ENCODE measurements around the gene PPP1R14C. TPM values are rescaled to one million over a fixed set of nuclear protein-coding genes. Genes with fewer than 3 reads are reported as not detected.

The PPP1R14C gene
- 0.13 TPM for total RNA-seq (2013)
- polyA plus RNA-seq (under 1 TPM in 1 of 3 donors, not detected in 2; 0.11 TPM), polyA minus RNA-seq (not detected in 2 replicates), total RNA-seq (0.17 to 3.0 (median 1.2) reads per million in 11 experiments)

GRCh38 chr6:150142670-150143515, at the start of gene PPP1R14C:
Gene PPP1R14C, plus strand, starts transcription at chr6:150143044. Its CDS starts 149 bp downstream, at chr6:150143193.
- H3K36me3 ChIP-seq (replicated peaks in 1 of 2; ENCODE audit: control insufficient read depth in 1 of 2, insufficient read depth in 2 of 2, low read length in 2 of 2): no peaks in the 10 kb centered on the region
- peaks cover 49 to 57% of the 10 kb centered on the region in 2 donors for H3K4me1 ChIP-seq (ENCODE audit: control insufficient read depth in 1 of 2, insufficient read depth in 2 of 2, low read length in 2 of 2)
- TF ChIP-seq CTCF (IDR thresholded peaks at IDR 0.05): no peak
- H3K4me2 ChIP-seq (replicated peaks; ENCODE audit: extremely low read depth, low read length, poor library complexity, severe bottlenecking): peak within 1 kb of the TSS; percentile 84
- Mint-ChIP-seq H3K4me3 (peak within 1 kb of the TSS; percentile 74 to 89), H3K36me3 (peaks cover 0 to 6% of the 10 kb centered on the region in 2 donors), H3K27ac (peak within 1 kb of the TSS in 1 of 7 donors; percentile 21), H3K4me1 (peaks cover 43% of the 10 kb centered on the region), H3K9me3 (peaks cover 7 to 19% (median 17%) of the 10 kb centered on the region in 7 donors), H3K27me3 (ENCODE audit: low read depth in 3 of 3) (peaks cover 40 to 66% (median 49%) of the 10 kb centered on the region in 3 donors)
- peak within 1 kb of the TSS; percentile 29 to 73 (median 35) for H3K4me3 ChIP-seq (replicated peaks in 1 of 3; ENCODE audit: low read depth in 2 of 3, low read length in 3 of 3)
- intact Hi-C loops (cut with micrococcal nuclease): no loop called here
- H3K9ac ChIP-seq (ENCODE audit: insufficient read depth, low read length, poor library complexity, severe bottlenecking): peak within 1 kb of the TSS; percentile 27
- peaks cover 8 to 24% of the 10 kb centered on the region in 2 donors for H3K9me3 ChIP-seq (replicated peaks in 1 of 2; ENCODE audit: control insufficient read depth in 1 of 2, insufficient read depth in 1 of 2, low read length in 2 of 2)
- H4K20me1 ChIP-seq (ENCODE audit: insufficient read depth, low read length): no peaks in the 10 kb centered on the region
- H3K27me3 ChIP-seq (ENCODE audit: control insufficient read depth in 2 of 2, insufficient read depth in 2 of 2, low read length in 2 of 2): peaks cover 35 to 55% of the 10 kb centered on the region in 2 donors
- no peak within 1 kb of the TSS for H3K27ac ChIP-seq (ENCODE audit: low read depth in 1 of 2, low read length in 2 of 2)
- under 1% methylated on average over 96 of the region's 103 CpGs for WGBS (ENCODE audit: insufficient coverage)
- H2AFZ ChIP-seq (ENCODE audit: insufficient read depth, low read depth, low read length, poor library complexity, severe bottlenecking): peak within 1 kb of the TSS; percentile 68
- H3K79me2 ChIP-seq (ENCODE audit: insufficient read depth, low read length): no peaks in the 10 kb centered on the region
- DNase-seq: no peak

- Mint-ChIP-seq H3K36me3 (no peaks in the 10 kb centered on the region), H3K4me1 (no peaks in the 10 kb centered on the region), H3K4me3 (no peak overlapping the region), H3K27me3 (ENCODE audit: low read depth in 3 of 3) (peaks cover 9 to 12% (median 12%) of the 10 kb centered on the region in 3 donors), H3K27ac (peak overlapping the region in 1 of 7 donors; percentile 67), H3K9me3 (no peaks in the 10 kb centered on the region)
- Histone ChIP-seq H4K20me1 (ENCODE audit: insufficient read depth, low read length) (no peaks in the 10 kb centered on the region), H3K27ac (ENCODE audit: low read depth in 1 of 2, low read length in 2 of 2) (no peak overlapping the region), H3K9ac (ENCODE audit: insufficient read depth, low read length, poor library complexity, severe bottlenecking) (no peak overlapping the region), H3K4me1 (ENCODE audit: control insufficient read depth in 1 of 2, insufficient read depth in 2 of 2, low read length in 2 of 2) (no peaks in the 10 kb centered on the region), H3K27me3 (ENCODE audit: control insufficient read depth in 2 of 2, insufficient read depth in 2 of 2, low read length in 2 of 2) (no peaks in the 10 kb centered on the region), H3K79me2 (ENCODE audit: insufficient read depth, low read length) (no peaks in the 10 kb centered on the region), H3K4me3 (replicated peaks in 1 of 3; ENCODE audit: low read depth in 2 of 3, low read length in 3 of 3) (no peak overlapping the region), H3K4me2 (replicated peaks; ENCODE audit: extremely low read depth, low read length, poor library complexity, severe bottlenecking) (no peak overlapping the region), H3K36me3 (replicated peaks in 1 of 2; ENCODE audit: control insufficient read depth in 1 of 2, insufficient read depth in 2 of 2, low read length in 2 of 2) (no peaks in the 10 kb centered on the region), H2AFZ (ENCODE audit: insufficient read depth, low read depth, low read length, poor library complexity, severe bottlenecking) (no peak overlapping the region), H3K9me3 (replicated peaks in 1 of 2; ENCODE audit: control insufficient read depth in 1 of 2, insufficient read depth in 1 of 2, low read length in 2 of 2) (no peaks in the 10 kb centered on the region)
- DNase-seq: no peak
- WGBS (ENCODE audit: insufficient coverage): 94% methylated on average over 6 of the region's 6 CpGs
- intact Hi-C loops (cut with micrococcal nuclease): no loop called here
- no peak for TF ChIP-seq CTCF (IDR thresholded peaks at IDR 0.05)
These were observed 49.4 kb upstream of the PPP1R14C start for GRCh38 chr6:150093397-150093796.
